Fibroblast of the aortic adventitia (primary cell): ENCODE data around the gene LYL1. TPM values are rescaled to one million over a fixed set of nuclear protein-coding genes. Genes with fewer than 3 reads are reported as not detected.

Experiments
- DNase-seq: peaks from one replicate; pipeline ENCODE4 v3.0.0-alpha.2; 2010; ENCODE audit warnings: low read depth
- H3K4me3 ChIP-seq: 2 replicates; pipeline ENCODE4 v1.5.1; 2011; ENCODE audit warnings: low read depth, mild to moderate bottlenecking, control low read depth, low read length, moderate library complexity
- total RNA-seq: library from RNA; depleted of rRNA; stranded (reverse); fragments of >200 nt; gene quantifications from 2 replicates; pipeline ENCODE4 v1.2.3, GENCODE V29; 2012; ENCODE audit warnings: low replicate concordance
- TF ChIP-seq, protein P1 (sequence below): IDR thresholded peaks from 2 replicates; pipeline ENCODE4 v1.5.1; 2011; ENCODE audit warnings: mild to moderate bottlenecking, low read length, control low read depth, inconsistent platforms; ENCODE audit not compliant: insufficient read depth

Gene LYL1
- total RNA-seq, 1 donor = 0.63 TPM

DNA sequence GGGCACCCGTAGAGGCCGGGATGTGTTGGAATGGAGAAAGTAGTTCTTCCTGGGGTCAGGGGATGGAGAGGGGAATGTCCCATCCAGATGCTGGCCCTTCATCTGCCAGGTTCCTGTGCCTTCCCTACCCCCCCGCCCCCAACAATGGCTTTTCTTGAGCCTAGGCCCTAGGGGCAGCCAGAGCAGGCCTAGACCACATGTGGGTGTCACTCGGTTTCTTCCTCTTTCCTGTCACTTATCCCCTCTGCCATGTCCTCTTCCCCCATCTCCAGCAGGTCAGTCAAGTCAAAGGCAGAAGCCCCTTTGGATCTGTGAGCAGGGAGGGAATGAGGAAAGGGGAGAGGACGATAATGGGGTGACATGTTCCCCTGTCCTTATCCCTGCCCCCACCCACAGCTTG is 36.4 kb downstream of the LYL1 start:
- TF ChIP-seq, protein P1, sequence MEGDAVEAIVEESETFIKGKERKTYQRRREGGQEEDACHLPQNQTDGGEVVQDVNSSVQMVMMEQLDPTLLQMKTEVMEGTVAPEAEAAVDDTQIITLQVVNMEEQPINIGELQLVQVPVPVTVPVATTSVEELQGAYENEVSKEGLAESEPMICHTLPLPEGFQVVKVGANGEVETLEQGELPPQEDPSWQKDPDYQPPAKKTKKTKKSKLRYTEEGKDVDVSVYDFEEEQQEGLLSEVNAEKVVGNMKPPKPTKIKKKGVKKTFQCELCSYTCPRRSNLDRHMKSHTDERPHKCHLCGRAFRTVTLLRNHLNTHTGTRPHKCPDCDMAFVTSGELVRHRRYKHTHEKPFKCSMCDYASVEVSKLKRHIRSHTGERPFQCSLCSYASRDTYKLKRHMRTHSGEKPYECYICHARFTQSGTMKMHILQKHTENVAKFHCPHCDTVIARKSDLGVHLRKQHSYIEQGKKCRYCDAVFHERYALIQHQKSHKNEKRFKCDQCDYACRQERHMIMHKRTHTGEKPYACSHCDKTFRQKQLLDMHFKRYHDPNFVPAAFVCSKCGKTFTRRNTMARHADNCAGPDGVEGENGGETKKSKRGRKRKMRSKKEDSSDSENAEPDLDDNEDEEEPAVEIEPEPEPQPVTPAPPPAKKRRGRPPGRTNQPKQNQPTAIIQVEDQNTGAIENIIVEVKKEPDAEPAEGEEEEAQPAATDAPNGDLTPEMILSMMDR = no peak
- no peak overlapping the region for H3K4me3 ChIP-seq
- DNase-seq = no peak

DNA sequence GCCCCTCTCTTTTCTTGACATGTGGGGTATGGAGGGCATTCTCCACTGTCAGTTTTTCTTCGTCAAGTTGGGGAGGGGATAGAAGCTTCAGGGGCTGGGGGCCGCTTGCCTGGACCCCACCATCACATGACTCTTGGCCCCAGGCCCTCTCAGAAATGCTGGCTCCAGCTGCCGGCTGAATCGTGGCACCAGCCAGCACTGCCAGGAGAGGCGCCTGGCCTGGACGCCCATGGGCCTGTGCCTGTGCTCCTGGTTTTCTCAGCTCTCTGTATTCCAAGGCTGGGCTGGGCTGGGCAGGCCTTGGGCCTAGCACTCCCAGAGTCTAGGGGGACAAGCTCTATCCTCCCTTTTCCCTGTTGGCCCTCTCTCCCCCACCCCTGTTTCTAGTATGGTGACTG is 38.6 kb downstream of the LYL1 start:
- DNase-seq = no peak
- no peak overlapping the region for H3K4me3 ChIP-seq
- TF ChIP-seq, protein P1 = no peak

DNA sequence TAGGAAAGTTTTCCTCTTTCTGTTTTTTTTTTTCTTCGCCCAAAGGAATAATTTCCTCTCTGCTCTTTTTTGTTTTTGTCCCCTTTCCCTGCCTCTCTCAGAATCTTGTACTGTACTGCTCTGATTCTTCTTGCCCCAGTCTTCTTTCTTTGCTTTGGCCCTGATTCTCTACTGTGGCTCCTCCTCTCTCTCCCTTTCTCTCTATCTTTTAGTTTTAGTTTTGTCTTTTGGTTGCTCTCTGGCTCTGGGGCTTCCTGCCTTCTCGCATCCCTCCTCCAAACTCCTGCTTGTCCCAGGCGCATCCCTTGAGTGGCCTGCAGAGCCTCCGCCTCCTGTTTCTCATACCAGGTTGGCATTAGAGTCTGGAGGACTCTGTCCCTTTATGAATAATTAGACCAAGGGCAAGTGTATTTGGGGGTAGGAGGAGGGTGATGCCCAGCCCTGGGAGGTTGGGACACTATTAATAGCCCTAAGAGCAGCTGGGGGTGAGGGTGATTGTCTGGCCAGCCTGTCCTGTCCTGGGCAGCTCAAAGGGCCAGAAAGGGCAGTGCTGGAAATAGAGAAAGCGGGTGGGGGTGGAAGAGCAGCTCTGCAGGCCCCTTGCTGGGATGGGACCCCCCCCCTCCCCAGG is 39.1 kb downstream of the LYL1 start:
- H3K4me3 ChIP-seq = no peak overlapping the region
- no peak for DNase-seq
- TF ChIP-seq, protein P1 = no peak

DNA sequence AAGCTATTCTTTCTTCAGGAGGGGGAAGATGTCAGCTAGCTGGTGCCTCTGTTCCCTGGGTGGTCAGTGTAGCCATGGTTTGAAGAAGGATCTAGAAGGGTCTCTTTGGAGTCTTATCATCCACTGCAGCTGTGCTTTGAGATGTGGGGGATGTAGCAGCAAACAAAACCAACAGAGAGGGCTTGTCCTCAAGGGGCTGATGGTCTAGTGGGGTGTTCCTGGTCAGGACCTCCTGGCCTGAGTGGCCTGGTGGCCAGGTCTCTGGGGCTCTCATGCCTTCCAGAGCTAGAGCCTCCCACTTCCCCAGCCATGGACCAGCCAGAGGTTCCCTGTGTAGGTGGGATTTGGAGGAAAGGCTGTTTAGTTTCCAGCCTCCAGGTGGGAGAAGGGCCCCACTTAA is 40.3 kb downstream of the LYL1 start:
- no peak overlapping the region for H3K4me3 ChIP-seq
- TF ChIP-seq, protein P1 = no peak
- DNase-seq = no peak

DNA sequence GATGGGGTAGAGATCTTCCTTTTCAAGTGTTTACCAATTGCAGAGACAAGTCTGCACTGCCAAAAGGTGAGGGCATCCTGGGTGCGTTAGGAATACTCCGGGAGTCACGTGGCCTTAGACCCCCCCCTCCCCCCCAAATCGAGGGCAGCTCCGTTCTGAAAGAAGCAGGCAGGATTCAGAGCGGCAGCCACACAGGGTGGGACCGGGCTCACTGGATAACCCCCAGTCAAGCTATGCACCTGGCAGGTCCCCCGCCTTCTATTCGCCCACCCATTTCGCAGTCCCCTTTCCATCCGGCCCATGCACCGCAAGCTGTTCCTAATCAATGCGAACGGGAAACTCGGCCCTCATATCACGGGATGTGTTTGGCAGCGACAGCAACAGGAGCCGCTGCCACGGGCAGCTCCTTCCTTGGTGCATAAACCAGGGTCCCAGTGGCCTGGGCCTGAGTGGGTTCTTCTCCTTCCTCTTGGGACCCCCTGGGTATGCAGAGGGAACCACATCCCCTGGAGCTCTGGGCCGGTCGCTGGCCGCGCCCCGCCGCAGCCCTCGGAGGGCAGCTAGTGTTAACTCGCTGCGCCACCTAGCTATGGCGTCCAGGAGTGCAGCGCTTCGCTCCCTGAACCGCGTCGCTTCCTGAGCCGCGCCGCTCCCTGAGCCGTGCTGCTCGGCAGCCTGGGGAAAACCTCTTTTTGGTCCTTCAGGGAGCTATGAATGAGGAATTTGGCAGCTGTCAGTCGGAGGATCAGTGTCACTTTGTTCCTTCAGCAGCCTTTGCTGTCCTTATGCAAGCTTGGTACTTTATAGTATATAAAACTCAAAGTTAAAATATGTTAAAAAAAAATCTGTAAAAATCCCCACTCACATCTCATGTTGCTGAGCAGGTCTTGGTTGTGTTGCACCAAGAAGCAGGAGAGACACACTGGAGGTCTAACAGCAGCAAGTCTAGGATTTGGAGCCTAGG is 41.4 kb downstream of the LYL1 start:
- peak overlapping the region; percentile 49 for H3K4me3 ChIP-seq
- DNase-seq = peak; percentile 79
- TF ChIP-seq, protein P1 = peak; percentile 92

DNA sequence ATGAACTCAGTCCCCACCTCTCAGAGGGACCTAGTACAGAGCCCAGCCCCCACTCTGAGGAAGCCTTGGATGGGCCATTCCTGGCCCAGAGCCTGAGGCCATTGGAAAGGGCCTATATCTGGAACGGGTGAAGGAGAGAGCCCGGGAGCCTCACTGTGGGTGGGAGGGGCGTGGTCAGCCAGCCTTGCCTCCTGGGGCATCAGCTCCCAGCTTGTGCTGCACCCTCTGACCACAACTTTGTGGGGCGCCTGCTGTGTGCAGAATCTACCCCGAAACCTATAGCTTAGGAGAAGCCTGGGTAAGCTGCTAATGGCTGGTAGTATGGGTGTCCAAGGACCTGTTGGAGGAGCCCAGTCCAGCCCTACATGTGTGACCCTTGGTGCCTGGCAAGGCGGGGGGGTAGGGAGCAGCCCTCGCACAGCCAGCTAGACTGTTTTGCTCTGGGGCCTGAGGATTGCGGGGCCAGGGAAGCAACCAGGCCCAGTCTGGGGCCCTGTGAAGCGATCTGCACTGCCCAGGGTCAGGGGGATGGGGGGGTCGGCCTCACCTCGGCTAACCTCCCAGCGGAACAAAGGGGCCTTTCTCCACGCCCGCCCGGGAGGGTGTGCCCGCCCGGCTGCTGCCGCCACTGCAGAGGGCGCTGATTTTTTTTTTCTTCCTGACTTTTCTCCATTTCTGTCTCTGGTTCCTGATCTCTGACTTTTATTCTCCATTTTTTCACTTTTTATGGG is 42.3 kb downstream of the LYL1 start:
- peak; percentile 54 for DNase-seq
- TF ChIP-seq, protein P1 = peak; percentile 5
- peak overlapping the region; percentile 49 for H3K4me3 ChIP-seq
